Suprapubic skin (tissue), 3 donors: Measurements from ENCODE around the gene SYNE2.

Source experiments
- EP300 ChIP-seq: sonication (generic); formaldehyde crosslinking; IDR thresholded peaks from one replicate; pipeline ENCODE4 v1.6.1; 2017; ENCODE audit warnings: antibody characterized with exemption
- POLR2A ChIP-seq, 2 donors: fragments of 450-650 bp; IDR thresholded peaks; one replicate each; pipeline ENCODE4 v1.6.1; 2017; ENCODE audit warnings: antibody characterized with exemption in 2 of 2, mild to moderate bottlenecking in 2 of 2, moderate library complexity in 2 of 2
- TF ChIP-seq, protein P1 (sequence below), 2 donors: fragments of 200-600 bp in 1 of 2; fragments of 450-650 bp in 1 of 2; sonication (generic) in 1 of 2; IDR thresholded peaks; one replicate each; pipeline ENCODE4 v1.5.1; 2016 to 2019; ENCODE audit warnings: antibody characterized with exemption in 2 of 2, mild to moderate bottlenecking in 1 of 2, moderate library complexity in 1 of 2

DNA sequence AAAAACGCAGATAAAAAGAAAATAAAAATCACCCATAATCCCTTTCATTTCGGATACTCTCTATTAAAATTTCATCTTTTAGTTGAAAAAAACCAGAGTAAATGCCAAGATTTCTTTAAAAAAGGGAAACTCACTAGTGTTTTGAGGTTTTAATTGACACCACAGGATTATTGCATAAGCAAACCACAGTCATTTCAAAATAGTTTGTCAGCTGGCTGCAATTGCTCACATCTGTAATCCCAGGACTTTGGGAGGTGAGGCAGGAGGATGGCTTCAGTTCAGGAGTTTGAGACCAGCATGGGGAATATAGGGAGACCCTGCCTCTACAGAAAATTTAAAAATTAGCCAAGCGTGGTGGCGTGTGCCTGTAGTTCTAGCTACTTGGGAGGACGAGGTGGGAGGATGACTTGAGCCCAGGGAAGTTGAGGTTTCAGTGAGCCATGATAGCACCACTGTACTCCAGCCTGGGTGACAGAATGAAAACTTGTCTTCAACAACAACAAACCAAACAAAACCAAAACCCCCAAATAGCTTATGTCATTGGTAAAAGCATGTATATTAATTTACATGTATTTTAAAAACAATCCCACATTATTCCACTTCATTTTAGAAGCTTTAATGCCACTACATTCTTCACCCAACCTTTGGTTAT, 48.8 kb downstream of the SYNE2 start:
- TF ChIP-seq, protein P1, sequence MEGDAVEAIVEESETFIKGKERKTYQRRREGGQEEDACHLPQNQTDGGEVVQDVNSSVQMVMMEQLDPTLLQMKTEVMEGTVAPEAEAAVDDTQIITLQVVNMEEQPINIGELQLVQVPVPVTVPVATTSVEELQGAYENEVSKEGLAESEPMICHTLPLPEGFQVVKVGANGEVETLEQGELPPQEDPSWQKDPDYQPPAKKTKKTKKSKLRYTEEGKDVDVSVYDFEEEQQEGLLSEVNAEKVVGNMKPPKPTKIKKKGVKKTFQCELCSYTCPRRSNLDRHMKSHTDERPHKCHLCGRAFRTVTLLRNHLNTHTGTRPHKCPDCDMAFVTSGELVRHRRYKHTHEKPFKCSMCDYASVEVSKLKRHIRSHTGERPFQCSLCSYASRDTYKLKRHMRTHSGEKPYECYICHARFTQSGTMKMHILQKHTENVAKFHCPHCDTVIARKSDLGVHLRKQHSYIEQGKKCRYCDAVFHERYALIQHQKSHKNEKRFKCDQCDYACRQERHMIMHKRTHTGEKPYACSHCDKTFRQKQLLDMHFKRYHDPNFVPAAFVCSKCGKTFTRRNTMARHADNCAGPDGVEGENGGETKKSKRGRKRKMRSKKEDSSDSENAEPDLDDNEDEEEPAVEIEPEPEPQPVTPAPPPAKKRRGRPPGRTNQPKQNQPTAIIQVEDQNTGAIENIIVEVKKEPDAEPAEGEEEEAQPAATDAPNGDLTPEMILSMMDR (IDR thresholded peaks at IDR 0.05): no peak
- TF ChIP-seq POLR2A (IDR thresholded peaks at IDR 0.05) (no peak), EP300 (no peak)
